Astrocyte of the spinal cord (primary cell): ENCODE measurements around the gene ZFP91.
A peak's percentile ranks its signal among the peaks of the same experiment; 100 is the strongest.

Experiments used
- DNase-seq: peaks from one replicate; pipeline ENCODE4 v3.0.0; 2011; ENCODE audit warnings: low read depth, low spot score
- H3K4me3 ChIP-seq: 2 replicates; pipeline ENCODE4 v1.5.1; 2011; ENCODE audit warnings: low read depth, mild to moderate bottlenecking, low read length, moderate library complexity
- CTCF ChIP-seq: IDR thresholded peaks from 2 replicates; pipeline ENCODE4 v1.5.1; 2012; ENCODE audit warnings: low read depth, mild to moderate bottlenecking, low read length, inconsistent platforms
- in situ Hi-C: cut with HindIII; loops from 2 replicates; pipeline ENCODE4 v1.10.0; 2017; ENCODE audit warnings: low sequenced_read_pairs

Gene ZFP91

DNA sequence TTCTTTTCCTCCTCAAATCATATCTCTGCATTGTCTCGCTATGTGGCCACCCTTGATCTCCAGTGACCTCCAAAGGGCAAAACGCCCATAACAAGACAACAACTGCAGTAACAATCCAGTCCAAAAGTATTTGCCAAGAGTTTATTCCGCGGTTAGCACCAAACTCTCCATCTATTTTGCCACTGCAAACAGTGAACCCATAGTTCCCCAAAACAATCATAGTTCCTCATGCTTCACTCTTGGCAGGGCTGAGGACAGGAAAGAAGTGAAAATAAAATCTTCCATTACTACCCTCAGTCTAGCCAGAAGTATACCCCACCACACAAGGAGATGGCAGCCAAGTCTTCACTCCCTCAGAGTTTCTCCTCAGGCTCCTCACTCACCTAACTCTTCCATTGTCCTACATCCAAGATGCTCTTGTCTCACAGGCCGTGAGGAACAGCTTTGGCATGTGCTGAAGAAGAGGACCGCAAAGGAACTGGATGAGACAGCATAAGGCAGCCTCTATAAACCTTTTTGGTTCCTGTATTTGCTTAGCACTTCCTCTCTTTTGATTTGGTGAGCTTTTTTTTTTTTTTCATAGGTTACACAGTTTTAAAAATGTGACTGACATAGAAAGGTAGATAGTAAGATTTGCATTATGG is 3.4 kb upstream of the ZFP91 start, which contains the start of gene LPXN:
Gene LPXN, minus strand, starts transcription at position 480 of the 644 bp plus-strand sequence. Its CDS starts 84 bp downstream, at position 396.
- peak; percentile 39 for DNase-seq
- no peak within 1 kb of the TSS for H3K4me3 ChIP-seq
- in situ Hi-C loops = no loop called here
- no peak for TF ChIP-seq CTCF

- in situ Hi-C loops = no loop called here
- DNase-seq = peak; percentile 61
- H3K4me3 ChIP-seq = peak overlapping the region; percentile 98
- TF ChIP-seq CTCF = peak; percentile 56
Observed at GRCh38 chr11:58576887-58577471, 1.9 kb upstream of the ZFP91 start.

DNA sequence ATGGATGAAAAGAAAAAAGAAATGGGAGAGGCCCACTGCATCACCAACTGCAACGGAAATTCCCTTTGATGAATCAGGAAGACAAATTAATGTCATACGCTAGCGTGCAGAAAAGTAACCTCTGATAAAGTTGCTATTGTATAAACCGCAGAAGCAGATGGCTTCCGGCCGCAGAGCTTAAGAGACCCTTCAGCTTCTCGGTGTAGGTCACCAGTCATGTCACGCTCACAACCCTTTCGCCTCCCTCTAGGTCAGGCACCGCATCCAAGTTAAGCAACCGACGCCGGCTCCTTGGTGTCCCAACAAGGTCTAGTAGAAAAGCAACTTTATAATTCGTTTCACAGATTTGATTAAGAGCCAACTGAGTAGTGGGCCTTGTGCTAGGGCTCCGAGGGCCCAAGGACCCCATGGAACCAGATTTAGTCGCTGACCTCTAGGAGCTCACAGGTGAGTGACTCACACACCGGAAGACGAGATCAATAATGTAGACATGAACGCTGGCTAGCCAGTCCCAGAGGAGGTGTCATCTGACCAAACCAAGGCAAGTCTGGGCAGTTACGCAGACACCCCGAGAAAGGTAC is 1.2 kb upstream of the ZFP91 start:
- peak overlapping the region; percentile 98 for H3K4me3 ChIP-seq
- TF ChIP-seq CTCF = no peak
- in situ Hi-C loops = no loop called here
- peak; percentile 83 for DNase-seq

DNA sequence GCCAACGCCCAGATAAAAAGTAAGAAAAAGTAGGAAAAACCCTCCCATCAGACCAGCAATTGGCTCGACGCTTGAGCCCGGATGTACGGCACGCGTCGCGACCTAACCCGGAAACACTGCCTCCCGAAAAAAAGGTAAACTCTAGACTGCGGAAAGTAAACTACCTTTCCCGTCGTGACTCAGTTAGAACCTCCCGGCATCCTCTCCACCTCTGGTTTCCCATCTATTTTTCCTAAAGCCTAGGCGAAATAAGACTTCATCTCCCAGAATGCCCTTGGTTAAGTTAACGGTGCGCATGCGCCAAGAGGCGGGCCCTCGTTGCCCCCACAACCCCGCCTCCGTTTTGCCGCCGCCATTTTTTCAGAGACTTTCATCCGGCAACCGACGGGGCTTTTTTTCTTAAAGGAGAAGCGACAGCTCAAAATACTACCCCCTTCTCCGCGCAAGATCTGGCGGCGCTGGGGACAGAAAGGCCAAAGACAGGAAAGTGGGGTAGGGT is 678 bp upstream of the ZFP91 start:
- in situ Hi-C loops = no loop called here
- TF ChIP-seq CTCF = no peak
- peak; percentile 99 for DNase-seq
- peak overlapping the region; percentile 98 for H3K4me3 ChIP-seq

- in situ Hi-C loops = no loop called here
- H3K4me3 ChIP-seq = peak overlapping the region; percentile 98
- TF ChIP-seq CTCF = peak; percentile 80
- peak; percentile 90 for DNase-seq
Observed at GRCh38 chr11:58579192-58580129, 598 bp downstream of the ZFP91 start.

GRCh38 chr11:58580311-58580710 is 1.4 kb downstream of the ZFP91 start:
- in situ Hi-C loops = no loop called here
- DNase-seq = no peak
- H3K4me3 ChIP-seq = peak overlapping the region; percentile 98
- TF ChIP-seq CTCF = no peak
